ENCODE data around the gene LRRC32.

The LRRC32 gene

GRCh38 chr11:76637491-76638269 lies 32.9 kb downstream of the LRRC32 start (continued):
- no peak for TF ChIP-seq PATZ1 (CRISPR knock-in tag; IDR thresholded peaks at IDR 0.05; ENCODE audit: borderline replicate concordance)
- TF ChIP-seq, protein P1, sequence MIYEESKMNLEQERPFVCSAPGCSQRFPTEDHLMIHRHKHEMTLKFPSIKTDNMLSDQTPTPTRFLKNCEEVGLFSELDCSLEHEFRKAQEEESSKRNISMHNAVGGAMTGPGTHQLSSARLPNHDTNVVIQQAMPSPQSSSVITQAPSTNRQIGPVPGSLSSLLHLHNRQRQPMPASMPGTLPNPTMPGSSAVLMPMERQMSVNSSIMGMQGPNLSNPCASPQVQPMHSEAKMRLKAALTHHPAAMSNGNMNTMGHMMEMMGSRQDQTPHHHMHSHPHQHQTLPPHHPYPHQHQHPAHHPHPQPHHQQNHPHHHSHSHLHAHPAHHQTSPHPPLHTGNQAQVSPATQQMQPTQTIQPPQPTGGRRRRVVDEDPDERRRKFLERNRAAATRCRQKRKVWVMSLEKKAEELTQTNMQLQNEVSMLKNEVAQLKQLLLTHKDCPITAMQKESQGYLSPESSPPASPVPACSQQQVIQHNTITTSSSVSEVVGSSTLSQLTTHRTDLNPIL (CRISPR knock-in tag; IDR thresholded peaks at IDR 0.05; ENCODE audit: low read depth) = no peak
- no peak for TF ChIP-seq ZNF565 (CRISPR knock-in tag; conservative IDR thresholded peaks at IDR 0.05; ENCODE audit: low read depth)
- TF ChIP-seq GLIS3 (CRISPR knock-in tag; IDR thresholded peaks at IDR 0.05) = no peak

DNA sequence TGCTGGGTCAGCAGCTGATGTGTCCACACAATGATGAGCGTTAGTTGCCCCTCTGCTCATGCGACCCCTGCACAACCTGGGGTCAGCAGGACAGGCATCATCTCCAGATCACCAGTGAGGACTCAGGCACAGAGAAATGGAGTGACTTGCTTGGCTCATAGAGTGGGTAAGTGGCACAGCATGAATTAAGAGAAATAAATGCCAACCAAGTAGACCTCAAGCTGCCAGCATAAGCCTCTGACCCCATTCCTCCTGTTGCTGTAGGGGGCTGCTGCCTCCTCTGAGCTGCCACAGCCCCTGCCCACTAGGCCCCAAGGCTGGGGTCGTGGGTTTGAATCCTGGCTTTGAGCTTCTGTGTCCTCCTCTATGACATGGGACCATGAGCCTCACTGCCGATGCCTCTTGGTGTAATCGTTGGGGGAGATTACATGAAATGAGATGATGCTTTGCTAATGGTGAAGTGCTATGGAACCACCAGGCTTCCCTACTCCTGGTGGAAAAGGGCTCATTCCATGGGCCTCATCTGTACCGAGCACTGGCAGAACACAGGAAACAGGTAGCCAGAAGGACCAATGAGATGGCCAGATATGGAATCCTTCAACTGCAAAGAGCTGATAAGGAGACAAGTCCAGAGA lies 33.6 kb downstream of the LRRC32 start:
- TF ChIP-seq PPARA (CRISPR knock-in tag; IDR thresholded peaks at IDR 0.05; ENCODE audit: borderline replicate concordance) = no peak
- no peak for TF ChIP-seq ZFP3 (CRISPR knock-in tag; IDR thresholded peaks at IDR 0.05)
- no peak for TF ChIP-seq ZNF70 (CRISPR knock-in tag; IDR thresholded peaks at IDR 0.05)
- no peak for TF ChIP-seq PATZ1 (CRISPR knock-in tag; IDR thresholded peaks at IDR 0.05; ENCODE audit: borderline replicate concordance)
- TF ChIP-seq TOX (CRISPR knock-in tag; IDR thresholded peaks at IDR 0.05; ENCODE audit: borderline replicate concordance) = no peak
- TF ChIP-seq, protein P1 (CRISPR knock-in tag; IDR thresholded peaks at IDR 0.05; ENCODE audit: low read depth) = no peak
- no peak for TF ChIP-seq ZC3H10 (CRISPR knock-in tag; IDR thresholded peaks at IDR 0.05)
- no peak for TF ChIP-seq RARB (CRISPR knock-in tag; IDR thresholded peaks at IDR 0.05)
- TF ChIP-seq BACH2 (CRISPR knock-in tag; IDR thresholded peaks at IDR 0.05; ENCODE audit: borderline replicate concordance) = no peak
- no peak for TF ChIP-seq ZFP30 (CRISPR knock-in tag; IDR thresholded peaks at IDR 0.05)
- no peak for TF ChIP-seq CSDC2 (CRISPR knock-in tag; IDR thresholded peaks at IDR 0.05)
- no peak for TF ChIP-seq OSR1 (CRISPR knock-in tag; IDR thresholded peaks at IDR 0.05)
- TF ChIP-seq TCF4 (CRISPR knock-in tag; IDR thresholded peaks at IDR 0.05; ENCODE audit: borderline replicate concordance) = no peak
- no peak for ATAC-seq

- no peak for ATAC-seq
- no peak for TF ChIP-seq ZNF8 (CRISPR knock-in tag; IDR thresholded peaks at IDR 0.05)
- no peak for TF ChIP-seq GLIS3 (CRISPR knock-in tag; IDR thresholded peaks at IDR 0.05)
- no peak for TF ChIP-seq PPARA (CRISPR knock-in tag; IDR thresholded peaks at IDR 0.05; ENCODE audit: borderline replicate concordance)
- TF ChIP-seq TOX (CRISPR knock-in tag; IDR thresholded peaks at IDR 0.05; ENCODE audit: borderline replicate concordance) = no peak
- no peak for TF ChIP-seq ARNTL (CRISPR knock-in tag; IDR thresholded peaks at IDR 0.05; ENCODE audit: borderline replicate concordance, low read depth)
- TF ChIP-seq SNAI2 (CRISPR knock-in tag; IDR thresholded peaks at IDR 0.05) = no peak
- TF ChIP-seq PATZ1 (CRISPR knock-in tag; IDR thresholded peaks at IDR 0.05; ENCODE audit: borderline replicate concordance) = no peak
- TF ChIP-seq, protein P1 (CRISPR knock-in tag; IDR thresholded peaks at IDR 0.05; ENCODE audit: low read depth) = no peak
- no peak for TF ChIP-seq BACH2 (CRISPR knock-in tag; IDR thresholded peaks at IDR 0.05; ENCODE audit: borderline replicate concordance)
- TF ChIP-seq ZNF70 (CRISPR knock-in tag; IDR thresholded peaks at IDR 0.05) = no peak
- TF ChIP-seq ZFP3 (CRISPR knock-in tag; IDR thresholded peaks at IDR 0.05) = no peak
- no peak for TF ChIP-seq ZC3H10 (CRISPR knock-in tag; IDR thresholded peaks at IDR 0.05)
- TF ChIP-seq OSR1 (CRISPR knock-in tag; IDR thresholded peaks at IDR 0.05) = no peak
- no peak for TF ChIP-seq ZFP30 (CRISPR knock-in tag; IDR thresholded peaks at IDR 0.05)
Measured at GRCh38 chr11:76635991-76636738, 34.4 kb downstream of the LRRC32 start.

All from SK-N-SH treated with all-trans-retinoic acid at 6 μM for 48 hours (cell line).